GM12878 (cell line): Measurements from ENCODE around the gene STX8. TPM values are rescaled to one million over a fixed set of nuclear protein-coding genes. Genes with fewer than 3 reads are reported as not detected.
A peak's percentile ranks its signal among the peaks of the same experiment; 100 is the strongest.

Source experiments
- ATAC-seq: fragments of 200-7000 bp; cut with Tn5 transposase; 3 replicates; pipeline ENCODE4 v1.9.1; 2020; ENCODE audit warnings: mild to moderate bottlenecking, moderate library complexity
- BruUV-seq: library from RNA; stranded (reverse); fragments of 400-500 nt; replicated peaks from 2 replicates; lab custom pipeline; 2021; lab: Mats Ljungman, UMichigan
- CTCF ChIA-PET: fragments of 300-600 bp; sonication (Branson Sonifier 250); formaldehyde crosslinking; extraction: SDS; loops from one replicate; lab custom pipeline; 2021; ENCODE audit warnings: inconsistent platforms; lab: Yijun Ruan, JAX
- POLR2A ChIA-PET: fragments of 350-600 bp; formaldehyde crosslinking; extraction: SDS; loops from one replicate; lab custom pipeline; 2021; ENCODE audit warnings: inconsistent platforms; lab: Charles Lee
- RAD21 ChIA-PET: fragments of 300-600 bp; sonication (Branson Sonifier 250); formaldehyde crosslinking; loops from one replicate; lab custom pipeline; 2023; ENCODE audit warnings: antibody characterized with exemption; ENCODE audit not compliant: unreplicated experiment; lab: Charles Lee
- SMC1A ChIA-PET: fragments of 300-600 bp; sonication (Branson Sonifier 250); formaldehyde crosslinking; loops from one replicate; lab custom pipeline; 2023; ENCODE audit not compliant: unreplicated experiment, uncharacterized antibody; lab: Charles Lee
- DNase-seq: peaks from one replicate; pipeline ENCODE4 v3.0.0-alpha.2; 2011; ENCODE audit warnings: low read depth, low spot score
- FAIRE-seq: peaks from 3 replicates; lab custom pipeline; 2011; peaks lifted over from hg19 to GRCh38; lab: Jason Lieb, UNC
- H2AFZ ChIP-seq: 2 replicates; pipeline ENCODE4 v1.6.0; 2011; ENCODE audit warnings: low read depth, low read length, control low read depth; ENCODE audit not compliant: control insufficient read depth
- H3K27ac ChIP-seq: 2 replicates; pipeline ENCODE4 v1.5.1; 2011; ENCODE audit warnings: control low read depth; ENCODE audit not compliant: control insufficient read depth, insufficient read depth
- H3K27me3 ChIP-seq, 2 experiments: replicated peaks in 1 of 2; 2 replicates each; pipeline versions ENCODE4 v1.6.0 to v1.6.1; 2011; ENCODE audit warnings: low read length in 1 of 2; ENCODE audit not compliant: control insufficient read depth in 2 of 2, insufficient read depth in 2 of 2
- H3K36me3 ChIP-seq, 2 experiments: 2 replicates each; pipeline ENCODE4 v1.5.1; 2011; ENCODE audit warnings: low read length in 1 of 2; ENCODE audit not compliant: control insufficient read depth in 2 of 2, insufficient read depth in 2 of 2
- H3K4me1 ChIP-seq: 2 replicates; pipeline ENCODE4 v1.6.1; 2011; ENCODE audit warnings: mild to moderate bottlenecking, low read length, moderate library complexity, mixed read lengths; ENCODE audit not compliant: control insufficient read depth, insufficient read depth
- H3K4me2 ChIP-seq: 2 replicates; pipeline ENCODE4 v1.6.0; 2011; ENCODE audit warnings: control low read depth; ENCODE audit not compliant: control insufficient read depth, insufficient read depth
- H3K4me3 ChIP-seq: fragments of 200-600 bp; sonication (generic); 2 replicates; pipeline ENCODE4 v1.5.1; 2016
- H3K79me2 ChIP-seq: 2 replicates; pipeline ENCODE4 v1.6.0; 2011; ENCODE audit warnings: low read length; ENCODE audit not compliant: control insufficient read depth, insufficient read depth
- H3K9ac ChIP-seq: 2 replicates; pipeline ENCODE4 v1.8.0; 2011; ENCODE audit warnings: low read length, control low read depth, mixed read lengths; ENCODE audit not compliant: control insufficient read depth, insufficient read depth
- H3K9me3 ChIP-seq: replicated peaks from 3 replicates; pipeline ENCODE4 v1.5.1; 2011; ENCODE audit warnings: mild to moderate bottlenecking, low read length; ENCODE audit not compliant: control insufficient read depth, insufficient read depth
- H4K20me1 ChIP-seq: 2 replicates; pipeline ENCODE4 v1.6.0; 2011; ENCODE audit not compliant: control insufficient read depth, insufficient read depth
- BHLHE40 ChIP-seq, 2 experiments: fragments of 450-650 bp in 1 of 2; IDR thresholded peaks; 2 replicates each; pipeline ENCODE4 v1.6.1; 2011 to 2017; ENCODE audit warnings: low read depth in 2 of 2, borderline replicate concordance in 1 of 2, improper control_type of control experiment in 1 of 2, low read length in 1 of 2, mild to moderate bottlenecking in 1 of 2
- CHD1 ChIP-seq: IDR thresholded peaks from 2 replicates; pipeline ENCODE4 v1.6.1; 2012; ENCODE audit warnings: low read depth, low read length, improper control_type of control experiment
- ESRRA ChIP-seq: IDR thresholded peaks from 2 replicates; pipeline ENCODE4 v1.6.1; 2012; ENCODE audit warnings: mild to moderate bottlenecking, low read length, improper control_type of control experiment
- IRF4 ChIP-seq: IDR thresholded peaks from 2 replicates; pipeline ENCODE4 v1.6.1; 2011; ENCODE audit warnings: low read depth, low read length
- SIX5 ChIP-seq: IDR thresholded peaks from 2 replicates; pipeline ENCODE4 v1.6.1; 2011; ENCODE audit warnings: mild to moderate bottlenecking, low read depth, low read length, moderate library complexity; ENCODE audit not compliant: severe bottlenecking
- SKIL ChIP-seq: fragments of 450-650 bp; IDR thresholded peaks from 2 replicates; pipeline ENCODE4 v1.6.1; 2017; ENCODE audit warnings: mild to moderate bottlenecking, low read depth, inconsistent platforms; ENCODE audit not compliant: poor library complexity, severe bottlenecking
- SMC3 ChIP-seq: IDR thresholded peaks from 2 replicates; pipeline ENCODE4 v1.6.1; 2011; ENCODE audit warnings: low read length, improper control_type of control experiment, borderline replicate concordance
- SREBF2 ChIP-seq: IDR thresholded peaks from 2 replicates; pipeline ENCODE4 v1.6.1; 2012; ENCODE audit warnings: mild to moderate bottlenecking, low read length
- TAF1 ChIP-seq: IDR thresholded peaks from 2 replicates; pipeline ENCODE4 v1.6.1; 2011; ENCODE audit warnings: mild to moderate bottlenecking, low read depth, low read length, borderline replicate concordance
- TCF7 ChIP-seq: IDR thresholded peaks from 2 replicates; pipeline ENCODE4 v1.6.1; 2014; ENCODE audit warnings: antibody characterized with exemption, borderline replicate concordance
- WGBS: methylation state at CpG from one replicate; pipeline ENCODE4 v1.1.6; 2016; ENCODE audit warnings: low lambda C conversion rate; ENCODE audit not compliant: insufficient replicate concordance, insufficient coverage; ENCODE audit errors: missing lambda C conversion rate; 5-methylcytosine and 5-hydroxymethylcytosine counted together
- in situ Hi-C: fragments of 300-500 bp; cut with MboI; formaldehyde crosslinking; loops from 9 replicates; pipeline ENCODE4 v1.14.3; 2018; ENCODE audit warnings: mixed read lengths
- intact Hi-C: fragments of 100-400 bp; cut with micrococcal nuclease; formaldehyde crosslinking; loops from one replicate; pipeline ENCODE4 v1.14.2; 2022; ENCODE audit not compliant: unreplicated experiment
- polyA plus RNA-seq, 11 experiments: library from polyadenylated mRNA; depleted of rRNA in 4 of 11; unstranded in 6 of 11; stranded (reverse) in 5 of 11; fragments of >200 nt; fragmentation: Nextera tagmentation in 4 of 11; fragmentation: Illumina TruSeq in 1 of 11; extraction: Ambion mirVana in 4 of 11; extraction: Trizol in 1 of 11; gene quantifications; 1 replicate in 1 of 11; 2 replicates in 10 of 11; pipeline versions ENCODE4 v1.2.1 to v1.2.3, GENCODE V29; 2011 to 2016; ENCODE audit warnings: inconsistent platforms in 2 of 11, missing spikeins in 2 of 11, low read depth in 1 of 11
- total RNA-seq, 4 experiments: library from RNA; depleted of rRNA in 3 of 4; stranded (reverse); fragments of >200 nt in 3 of 4; fragmentation: Illumina TruSeq in 1 of 4; extraction: Trizol in 1 of 4; gene quantifications; 2 replicates each; pipeline versions ENCODE4 v1.2.1 to v1.2.3, GENCODE V29; 2013 to 2021

The STX8 gene
- total and polyA plus RNA-seq, 10 of the 15 experiments (the other 5 are each of a cell fraction or from before 2014, with no cell fraction given), result 47.9 to 151 (median 72.9) TPM

GRCh38 chr17:9306086-9306485 lies 269.5 kb downstream of the STX8 start:
- Histone ChIP-seq H3K79me2 (no peaks in the 10 kb centered on the region), H3K36me3 (no peaks in the 10 kb centered on the region), H3K27me3 (no peaks in the 10 kb centered on the region), H3K4me2 (no peak overlapping the region), H3K27ac (no peak overlapping the region), H3K4me1 (no peaks in the 10 kb centered on the region), H4K20me1 (no peaks in the 10 kb centered on the region), H3K4me3 (no peak overlapping the region), H3K9ac (no peak overlapping the region), H2AFZ (no peak overlapping the region), H3K9me3 (no peaks in the 10 kb centered on the region)
- peak; percentile 37; the same call in 1 of the 3 replicates for ATAC-seq
- intact Hi-C loops (no loop called here), in situ Hi-C loops (no loop called here)
- 78% methylated on average over 6 of the region's 6 CpGs for WGBS
- no TSS peak for BruUV-seq
- no peak for TF ChIP-seq SMC3
- no peak for TF ChIP-seq ESRRA
- TF ChIP-seq CHD1, result no peak
- no peak for TF ChIP-seq IRF4
- TF ChIP-seq TCF7, result no peak
- no peak for TF ChIP-seq SREBF2
- no peak for TF ChIP-seq SIX5
- TF ChIP-seq SKIL, result no peak
- no peak for TF ChIP-seq TAF1
- no peak for TF ChIP-seq BHLHE40 (IDR thresholded peaks at IDR 0.05; ENCODE audit: borderline replicate concordance in 1 of 2, low read depth in 2 of 2, low read length in 1 of 2)
- no peak for FAIRE-seq
- ChIA-PET CTCF (no interaction called here), SMC1A (no interaction called here), POLR2A (no interaction called here), RAD21 (no interaction called here)
- DNase-seq, result no peak
